GM12874 (cell line): ENCODE measurements around the gene SLC30A7.

Source experiments
- CTCF ChIP-seq: IDR thresholded peaks from 2 replicates; pipeline ENCODE4 v1.5.1; 2011; ENCODE audit warnings: low read depth, mild to moderate bottlenecking, control low read depth, low read length, moderate library complexity; ENCODE audit not compliant: insufficient read depth

The SLC30A7 gene

GRCh38 chr1:100928128-100928527 lies 32.2 kb downstream of the SLC30A7 start:
- no peak for TF ChIP-seq CTCF

GRCh38 chr1:100930494-100930893 lies 34.6 kb downstream of the SLC30A7 start:
- no peak for TF ChIP-seq CTCF

- TF ChIP-seq CTCF, result no peak
These were observed 35.8 kb downstream of the SLC30A7 start for GRCh38 chr1:100931716-100932115.

- no peak for TF ChIP-seq CTCF
These were observed 40.5 kb downstream of the SLC30A7 start for GRCh38 chr1:100936194-100936967.

- no peak for TF ChIP-seq CTCF
These were observed 45.2 kb downstream of the SLC30A7 start for GRCh38 chr1:100941098-100941527.

- no peak for TF ChIP-seq CTCF
These were observed 45.8 kb downstream of the SLC30A7 start for GRCh38 chr1:100941580-100942216.

- no peak for TF ChIP-seq CTCF
These were observed 46.6 kb downstream of the SLC30A7 start for GRCh38 chr1:100942304-100943046.
